Choroid plexus epithelial cell (primary cell): ENCODE measurements around the gene SIRT2.

Source experiments
- DNase-seq: peaks from one replicate; pipeline ENCODE4 v3.0.0-alpha.2; 2010; ENCODE audit warnings: low read depth
- H3K4me3 ChIP-seq: 2 replicates; pipeline ENCODE4 v1.5.1; 2011; ENCODE audit warnings: low read depth, mild to moderate bottlenecking, control low read depth, low read length, moderate library complexity
- CTCF ChIP-seq: conservative IDR thresholded peaks from 2 replicates; pipeline ENCODE4 v1.5.1; 2011; ENCODE audit warnings: low read depth, mild to moderate bottlenecking, control low read depth, inconsistent platforms, low read length, moderate library complexity

The SIRT2 gene

GRCh38 chr19:38870612-38871011 is 28.8 kb downstream of the SIRT2 start:
- no peak overlapping the region for H3K4me3 ChIP-seq
- no peak for DNase-seq
- TF ChIP-seq CTCF: no peak

GRCh38 chr19:38869836-38870607 is 29.4 kb downstream of the SIRT2 start:
- H3K4me3 ChIP-seq: peak overlapping the region; percentile 54
- peak; percentile 75 for TF ChIP-seq CTCF
- peak; percentile 63 for DNase-seq

- H3K4me3 ChIP-seq: peak overlapping the region; percentile 54
- no peak for DNase-seq
- no peak for TF ChIP-seq CTCF
Observed at GRCh38 chr19:38869160-38869835, 30.1 kb downstream of the SIRT2 start.

GRCh38 chr19:38868551-38868950 is 30.9 kb downstream of the SIRT2 start:
- no peak overlapping the region for H3K4me3 ChIP-seq
- no peak for TF ChIP-seq CTCF
- no peak for DNase-seq

GRCh38 chr19:38867171-38867780 is 32.1 kb downstream of the SIRT2 start:
- no peak overlapping the region for H3K4me3 ChIP-seq
- no peak for TF ChIP-seq CTCF
- no peak for DNase-seq

- TF ChIP-seq CTCF: no peak
- no peak for DNase-seq
- H3K4me3 ChIP-seq: no peak overlapping the region
Observed at GRCh38 chr19:38862321-38863059, 36.9 kb downstream of the SIRT2 start.
